Spleen (tissue), 7 donors: ENCODE measurements around the gene AEBP1.

Experiments used
- CTCF ChIP-seq, 11 experiments: fragments of 200-600 bp in 7 of 11; fragments of 450-650 bp in 4 of 11; sonication (generic) in 4 of 11; IDR thresholded peaks in 8 of 11; conservative IDR thresholded peaks in 3 of 11; 1 replicate in 7 of 11; 2 replicates in 4 of 11; pipeline versions ENCODE4 v1.4.0 to v1.8.0; 2016 to 2021; ENCODE audit warnings: antibody characterized with exemption in 11 of 11, inconsistent platforms in 4 of 11, mild to moderate bottlenecking in 1 of 11
- POLR2A ChIP-seq, 3 donors: fragments of 450-650 bp; IDR thresholded peaks; one replicate each; pipeline ENCODE4 v1.5.1; 2017; ENCODE audit warnings: antibody characterized with exemption in 3 of 3, mild to moderate bottlenecking in 1 of 3
- POLR2AphosphoS5 ChIP-seq, 3 donors: sonication (generic); formaldehyde crosslinking; IDR thresholded peaks; one replicate each; pipeline ENCODE4 v1.5.1; 2017; ENCODE audit warnings: antibody characterized with exemption in 3 of 3
- donor health status: DM: no; HTN: no; CAD: no; lungs with moderate emphysema.
- donor health status: DM: no; HTN: no; CAD: no.
- donor health status: DM: no; HTN: no; CAD: no.

- TF ChIP-seq CTCF (IDR thresholded peaks at IDR 0.05 in 8 of 11, conservative IDR thresholded peaks at IDR 0.05 in 3 of 11) (no peak), POLR2AphosphoS5 (IDR thresholded peaks at IDR 0.05) (no peak), POLR2A (IDR thresholded peaks at IDR 0.05) (no peak)
Observed at GRCh38 chr7:44058759-44059218, 45.4 kb upstream of the AEBP1 start.
